ENCODE results near the gene CSAD.
A peak's percentile ranks its signal among the peaks of the same experiment; 100 is the strongest.

CSAD gene, protein sequence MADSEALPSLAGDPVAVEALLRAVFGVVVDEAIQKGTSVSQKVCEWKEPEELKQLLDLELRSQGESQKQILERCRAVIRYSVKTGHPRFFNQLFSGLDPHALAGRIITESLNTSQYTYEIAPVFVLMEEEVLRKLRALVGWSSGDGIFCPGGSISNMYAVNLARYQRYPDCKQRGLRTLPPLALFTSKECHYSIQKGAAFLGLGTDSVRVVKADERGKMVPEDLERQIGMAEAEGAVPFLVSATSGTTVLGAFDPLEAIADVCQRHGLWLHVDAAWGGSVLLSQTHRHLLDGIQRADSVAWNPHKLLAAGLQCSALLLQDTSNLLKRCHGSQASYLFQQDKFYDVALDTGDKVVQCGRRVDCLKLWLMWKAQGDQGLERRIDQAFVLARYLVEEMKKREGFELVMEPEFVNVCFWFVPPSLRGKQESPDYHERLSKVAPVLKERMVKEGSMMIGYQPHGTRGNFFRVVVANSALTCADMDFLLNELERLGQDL

DNA sequence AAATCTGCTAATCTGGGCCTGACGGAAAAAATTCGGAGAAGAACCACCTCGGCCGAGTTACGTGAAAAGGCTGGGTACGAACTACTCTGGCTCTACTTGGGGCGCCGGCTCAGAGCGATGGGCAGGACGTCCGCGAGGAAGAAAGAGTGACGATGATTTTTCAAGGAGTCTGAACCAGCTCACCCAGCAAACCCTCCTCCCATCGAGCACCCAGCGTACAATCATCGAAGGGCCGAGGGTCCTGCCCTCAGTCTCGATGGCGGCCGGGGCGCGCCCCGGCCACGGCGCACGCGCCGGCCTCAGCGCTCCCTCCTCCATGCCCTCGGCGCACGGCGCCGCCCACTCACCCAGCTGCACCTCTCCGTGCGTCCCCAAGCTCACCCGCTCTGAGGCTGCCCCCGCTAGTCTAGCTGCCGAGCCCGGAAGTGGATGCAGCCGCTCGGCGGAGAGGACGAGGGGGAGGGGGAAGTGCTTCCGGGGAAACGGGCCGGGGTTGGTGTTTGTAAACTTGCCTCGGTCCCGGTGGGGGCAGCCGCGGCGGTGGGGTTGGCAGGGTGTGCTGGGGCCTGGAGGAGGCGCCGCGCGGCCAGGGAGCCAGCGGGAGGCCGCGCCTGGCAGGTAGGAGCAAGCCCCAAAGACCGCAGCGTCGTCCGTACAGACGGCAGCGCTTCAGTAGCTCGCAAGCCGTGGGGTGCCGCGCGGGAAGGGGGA, at the start of gene CSAD, which contains the start of gene ZNF740:
Gene CSAD (minus strand): TSS at position 706 of the 711 bp plus-strand sequence. CDS start 7,455 bp downstream, outside the sequence.
Gene ZNF740 (plus strand): TSS at position 503 of the 711 bp plus-strand sequence. CDS start 1,262 bp downstream, outside the sequence.
- DNase-seq (ENCODE audit: low read depth) = peak; percentile 87

DNA sequence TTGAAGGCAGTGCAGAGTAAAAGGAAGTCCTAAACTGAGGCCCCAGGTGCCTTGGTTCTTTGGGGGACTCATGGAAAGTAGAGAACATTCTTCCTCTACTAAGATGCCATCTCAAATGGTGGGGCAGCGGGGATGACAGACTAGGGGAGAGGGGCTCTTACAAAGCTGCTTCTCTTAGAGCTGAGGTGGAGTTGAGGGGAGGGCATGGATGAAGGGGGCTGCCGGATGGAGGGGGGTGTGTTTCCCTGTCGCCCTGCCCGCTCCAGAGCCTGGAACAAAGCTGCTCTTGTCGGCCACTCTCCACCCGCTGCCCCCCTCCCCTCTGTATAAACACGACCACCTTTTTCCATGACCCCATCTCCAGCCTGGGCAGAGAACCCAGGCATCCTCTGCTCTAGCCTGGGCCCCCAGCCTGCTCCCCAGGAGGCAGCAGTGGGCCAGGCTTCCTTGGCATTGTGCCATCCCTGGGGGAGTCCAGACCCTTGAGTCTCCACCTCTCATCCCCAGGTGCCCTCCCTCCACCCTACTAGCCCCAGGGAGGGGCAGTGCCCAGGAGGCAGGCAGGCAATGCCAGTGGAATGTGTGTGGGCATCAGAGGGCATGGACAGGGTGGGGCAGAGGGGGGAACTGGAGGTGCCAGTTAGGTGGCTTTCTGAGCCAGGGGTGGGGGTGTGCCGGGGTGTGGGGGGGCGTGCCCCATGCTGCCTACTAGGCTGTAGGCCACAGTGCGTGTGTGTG, 49.6 kb upstream of the CSAD start:
- no peak for DNase-seq (ENCODE audit: low read depth)

DNA sequence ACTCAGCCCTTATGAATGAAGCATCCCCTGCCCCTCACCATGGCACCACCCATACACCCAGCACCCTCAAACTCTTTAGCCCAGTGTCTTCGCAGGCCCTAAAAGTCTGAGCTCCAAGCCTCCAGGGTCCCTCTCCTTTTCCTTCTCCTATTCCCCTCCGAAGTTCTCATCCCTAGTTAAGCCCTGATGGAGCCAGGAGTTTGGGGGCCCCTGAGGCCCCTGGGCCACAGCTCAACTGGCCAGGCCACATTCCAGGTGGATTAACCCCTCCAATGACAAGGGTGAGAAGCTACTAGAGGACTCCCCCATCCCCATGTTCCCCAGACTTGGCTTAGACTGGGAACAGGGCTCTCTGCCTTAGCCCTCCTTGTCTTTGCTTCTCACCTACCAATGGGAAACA, 48.7 kb upstream of the CSAD start:
- no peak for DNase-seq (ENCODE audit: low read depth)

DNA sequence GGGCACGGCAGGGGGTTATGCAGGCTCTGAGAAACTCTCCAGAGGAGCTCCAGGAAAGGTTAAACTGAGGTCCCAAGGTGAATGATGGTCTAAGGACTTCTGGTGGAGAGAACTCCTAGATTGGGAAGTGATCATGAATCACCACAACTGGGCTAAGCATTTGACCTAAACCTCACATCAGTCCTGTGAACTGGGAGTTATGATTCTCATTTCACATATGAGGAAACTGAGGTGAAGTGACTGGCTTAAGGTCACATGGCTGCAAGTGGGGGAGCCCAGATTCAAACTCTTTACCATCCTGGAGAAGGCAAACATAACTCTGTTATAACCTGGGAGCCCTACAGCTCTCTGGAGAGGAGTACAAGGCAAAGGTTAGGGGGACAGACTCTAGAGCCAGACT, 47.1 kb upstream of the CSAD start:
- no peak for DNase-seq (ENCODE audit: low read depth)

DNA sequence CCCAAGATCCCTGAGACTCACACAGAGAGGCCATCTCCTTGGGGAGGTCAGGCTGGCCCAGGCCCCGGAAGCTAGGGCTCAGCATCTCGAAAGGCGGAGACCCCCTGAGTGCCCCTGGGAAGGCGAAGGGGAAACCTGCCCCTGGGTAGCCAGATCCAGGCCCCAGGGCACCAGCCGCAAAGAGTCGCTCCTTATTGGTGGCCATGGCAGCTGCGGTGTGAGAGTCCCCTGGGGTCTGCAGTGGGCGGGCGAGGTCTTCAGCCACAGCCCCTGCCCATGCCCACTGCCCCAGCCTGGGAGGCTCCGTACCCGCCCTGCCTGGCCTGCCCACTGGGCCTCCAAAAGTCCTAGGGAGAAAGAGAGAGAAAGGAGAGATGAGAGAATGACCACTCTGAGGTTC, 46.6 kb upstream of the CSAD start:
- no peak for DNase-seq (ENCODE audit: low read depth)

DNA sequence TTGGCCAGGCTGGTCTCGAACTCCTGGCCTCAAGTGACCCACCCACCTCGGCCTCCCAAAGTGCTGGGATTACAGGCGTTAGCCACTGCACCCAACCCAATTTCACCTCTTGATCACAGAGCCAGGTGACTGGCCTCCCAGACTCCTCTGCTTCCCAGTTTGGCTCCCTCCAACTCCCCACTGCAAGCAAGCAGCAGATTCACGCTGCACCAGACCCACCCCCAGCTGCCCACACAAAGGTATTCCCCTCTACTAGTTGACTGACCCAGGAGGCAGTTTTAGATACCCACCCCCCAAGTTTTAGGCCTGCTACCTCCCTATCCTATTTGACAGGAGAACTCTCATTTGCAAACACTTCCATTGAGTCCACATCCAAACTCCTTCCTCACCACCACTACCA, 46.1 kb upstream of the CSAD start:
- DNase-seq (ENCODE audit: low read depth) = no peak

DNA sequence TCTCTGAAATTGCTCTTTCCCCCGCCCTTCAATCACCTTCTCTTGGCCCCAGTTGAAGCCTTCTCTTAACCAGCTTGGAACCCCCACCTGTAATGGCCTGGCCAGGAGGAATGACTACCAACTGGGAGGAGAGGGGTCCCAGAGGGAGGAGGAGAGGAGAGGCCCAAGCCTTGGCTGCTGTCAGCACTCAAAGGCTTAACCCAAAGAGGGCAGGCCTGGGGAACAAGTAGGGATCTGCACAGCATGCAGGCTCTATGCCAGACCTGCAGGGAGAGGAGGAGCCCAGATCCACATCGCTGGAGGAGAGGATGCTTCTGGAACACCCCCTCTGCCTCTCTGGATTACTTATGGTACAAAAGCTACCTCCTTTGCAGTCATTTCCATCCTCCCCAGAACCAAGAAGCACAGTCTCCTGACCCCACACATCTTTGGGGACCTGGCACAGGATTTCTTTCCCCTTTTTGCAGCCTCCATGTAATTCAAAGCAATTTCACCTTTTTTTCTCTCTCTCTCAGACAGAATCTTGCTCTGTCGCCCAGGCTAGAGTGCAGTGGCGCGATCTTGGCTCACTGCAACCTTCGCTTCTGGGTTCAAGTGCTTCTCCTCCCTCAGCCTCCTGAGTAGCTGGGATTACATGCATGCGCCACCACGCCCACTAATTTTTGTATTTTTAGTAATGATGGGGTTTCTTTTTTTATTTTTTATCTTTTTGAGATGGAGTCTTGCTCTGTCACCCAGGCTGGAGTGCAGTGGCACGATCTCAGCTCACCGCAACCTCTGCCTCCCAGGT, 45.1 kb upstream of the CSAD start:
- no peak for DNase-seq (ENCODE audit: low read depth)

DNA sequence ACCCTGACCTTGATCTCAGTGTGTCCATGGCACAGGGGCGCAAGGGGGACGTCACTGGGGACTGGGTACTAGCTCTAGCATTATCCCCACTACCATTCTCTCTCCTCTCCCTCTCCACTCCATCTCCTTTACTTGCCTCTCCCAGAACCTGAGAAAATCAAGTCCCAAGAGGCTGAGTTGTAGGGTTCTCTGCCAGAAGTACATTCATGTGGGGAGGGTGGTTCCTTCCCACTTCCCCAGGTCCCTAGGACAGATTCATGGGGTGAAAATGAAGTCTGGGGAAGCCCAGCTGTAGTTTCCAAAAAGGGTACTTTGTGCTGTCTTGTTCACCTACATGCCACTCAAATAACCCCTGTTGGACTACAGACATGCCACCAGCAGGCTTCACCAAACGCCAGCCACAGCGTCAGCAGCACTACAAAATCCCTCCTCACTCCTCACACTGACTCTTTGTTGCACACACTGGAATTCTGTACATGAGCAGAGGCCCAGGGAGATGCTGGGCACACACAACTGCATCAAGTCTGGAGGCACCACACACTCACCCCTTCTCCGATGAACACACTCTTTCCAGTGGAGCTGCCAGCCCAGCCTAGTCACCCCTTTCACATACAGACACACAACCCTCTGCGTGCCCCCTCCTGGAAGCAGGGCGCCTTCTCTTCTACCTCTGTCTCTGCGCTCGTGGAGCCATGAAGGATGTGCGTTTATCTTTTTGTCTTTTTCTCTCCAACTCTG, 44.3 kb upstream of the CSAD start:
- DNase-seq (ENCODE audit: low read depth) = no peak

DNA sequence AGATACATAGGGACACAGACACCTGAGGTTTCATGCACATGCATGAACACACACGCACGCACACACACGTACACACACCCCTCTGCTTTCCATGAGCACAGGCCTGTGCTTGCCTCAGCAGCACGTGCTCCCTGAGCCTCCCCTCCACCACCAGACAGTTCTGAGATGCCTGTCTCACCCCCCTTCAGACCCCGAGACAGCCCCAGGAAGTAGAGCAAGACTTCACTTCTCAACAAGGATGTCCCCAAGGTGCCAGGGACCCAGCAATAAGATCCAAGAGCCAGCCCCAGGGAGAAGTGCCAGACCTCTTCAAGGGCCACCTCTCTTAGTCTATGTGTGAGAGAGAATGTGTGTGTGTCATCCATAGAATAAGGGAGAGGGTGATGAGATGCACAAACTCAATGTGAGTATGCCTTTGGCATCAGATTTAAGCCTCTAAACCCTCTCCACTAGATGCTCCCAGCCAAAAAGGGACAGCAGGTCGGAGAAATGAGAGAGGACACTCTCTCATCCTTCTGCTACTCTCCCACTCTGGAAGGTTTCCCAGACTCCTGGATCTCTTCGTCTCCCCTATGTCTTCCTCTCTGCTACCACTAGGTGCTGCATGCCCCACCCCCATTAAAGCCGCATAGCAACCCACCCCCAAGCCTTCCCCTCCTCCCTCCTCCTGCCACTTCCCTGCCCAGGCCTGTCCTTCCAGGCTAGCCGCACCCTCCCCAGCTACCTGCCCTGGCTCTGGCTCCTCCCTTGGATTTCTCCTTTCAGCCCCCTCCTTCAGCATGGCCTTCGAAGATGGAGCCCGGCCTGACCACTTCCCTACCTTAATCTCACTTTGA, 43.6 kb upstream of the CSAD start:
- no peak for DNase-seq (ENCODE audit: low read depth)

DNA sequence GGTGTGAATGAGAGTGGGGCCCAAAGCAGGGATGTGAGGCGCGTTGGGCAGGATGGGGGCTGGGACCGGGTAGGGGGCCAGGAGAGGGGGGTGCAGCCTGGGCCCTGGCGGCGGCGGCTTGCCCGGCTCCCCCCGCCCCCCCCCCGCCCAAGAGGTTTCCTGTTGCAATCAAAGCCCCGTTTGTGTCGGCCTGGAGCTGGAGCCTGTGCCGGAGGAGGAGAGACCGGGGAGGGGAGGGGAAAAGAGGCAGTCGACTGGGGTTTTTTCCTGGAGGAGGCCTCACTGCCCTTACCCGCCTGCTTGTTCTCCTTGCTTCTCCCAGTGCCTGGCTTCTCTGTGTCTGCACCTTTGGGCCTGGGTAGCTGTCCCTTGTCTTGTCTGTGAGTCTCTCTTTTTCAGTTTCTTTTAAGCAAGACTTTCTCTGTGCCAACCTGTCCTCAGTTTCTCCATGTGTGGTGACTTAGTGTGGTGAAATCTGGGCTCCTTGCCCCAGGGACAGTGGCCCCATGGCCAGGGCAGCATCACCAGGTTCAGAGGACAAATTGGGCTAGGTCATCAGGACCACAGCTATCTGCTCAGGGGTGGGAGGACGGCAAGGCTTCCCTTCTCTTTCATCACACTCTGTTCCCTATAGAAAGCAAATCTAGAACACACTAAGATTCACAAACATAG, 42.8 kb upstream of the CSAD start:
- no peak for DNase-seq (ENCODE audit: low read depth)

DNA sequence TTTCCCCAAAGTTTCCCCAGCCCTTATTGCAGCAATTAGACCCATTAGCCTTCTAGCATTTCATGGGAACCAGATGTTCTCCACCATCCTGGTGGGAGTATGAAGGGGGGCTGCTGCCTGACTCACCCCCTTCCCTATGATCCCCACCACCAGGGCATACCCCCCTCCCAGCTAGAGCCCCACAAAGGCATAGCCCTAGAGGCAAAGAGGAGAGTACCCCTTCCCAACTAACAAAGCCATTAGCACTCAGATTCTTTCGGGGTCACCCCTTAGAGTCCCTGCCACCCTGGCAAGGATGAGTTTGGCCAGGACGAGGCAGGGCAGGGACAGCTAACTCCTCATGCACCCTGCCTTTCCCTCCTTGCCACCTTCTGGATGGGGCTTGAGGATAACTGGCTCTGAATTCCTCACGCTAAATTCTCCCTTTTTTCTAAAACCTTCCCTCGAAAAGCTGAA, 42.1 kb upstream of the CSAD start:
- DNase-seq (ENCODE audit: low read depth) = no peak

DNA sequence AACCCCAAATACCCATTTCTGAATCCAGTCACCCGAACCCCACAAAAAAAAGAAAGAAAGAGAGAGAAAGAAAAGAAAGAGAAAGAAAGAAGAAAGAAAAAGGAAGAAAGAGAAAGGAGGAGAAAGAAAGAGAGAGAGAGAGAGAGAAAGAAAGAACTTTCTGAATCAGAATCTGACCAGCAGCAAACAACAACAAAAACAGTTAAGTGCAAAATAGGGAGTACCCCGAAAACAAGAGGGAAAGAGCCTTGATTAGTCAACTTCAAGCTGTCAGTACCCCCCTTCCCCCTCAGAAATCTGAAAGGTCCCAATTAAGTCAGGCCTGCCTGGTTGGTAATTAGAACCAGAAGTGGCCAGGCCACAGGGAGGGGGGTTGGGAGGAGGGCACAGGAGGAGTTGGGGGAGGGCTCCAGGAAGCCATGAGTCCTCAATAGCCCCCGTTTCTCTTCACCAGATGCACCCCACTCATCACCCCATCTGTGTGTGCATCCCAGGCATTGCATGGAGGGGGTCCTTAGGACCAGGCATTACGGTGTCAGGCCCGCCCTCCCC, 41.5 kb upstream of the CSAD start:
- no peak for DNase-seq (ENCODE audit: low read depth)

DNA sequence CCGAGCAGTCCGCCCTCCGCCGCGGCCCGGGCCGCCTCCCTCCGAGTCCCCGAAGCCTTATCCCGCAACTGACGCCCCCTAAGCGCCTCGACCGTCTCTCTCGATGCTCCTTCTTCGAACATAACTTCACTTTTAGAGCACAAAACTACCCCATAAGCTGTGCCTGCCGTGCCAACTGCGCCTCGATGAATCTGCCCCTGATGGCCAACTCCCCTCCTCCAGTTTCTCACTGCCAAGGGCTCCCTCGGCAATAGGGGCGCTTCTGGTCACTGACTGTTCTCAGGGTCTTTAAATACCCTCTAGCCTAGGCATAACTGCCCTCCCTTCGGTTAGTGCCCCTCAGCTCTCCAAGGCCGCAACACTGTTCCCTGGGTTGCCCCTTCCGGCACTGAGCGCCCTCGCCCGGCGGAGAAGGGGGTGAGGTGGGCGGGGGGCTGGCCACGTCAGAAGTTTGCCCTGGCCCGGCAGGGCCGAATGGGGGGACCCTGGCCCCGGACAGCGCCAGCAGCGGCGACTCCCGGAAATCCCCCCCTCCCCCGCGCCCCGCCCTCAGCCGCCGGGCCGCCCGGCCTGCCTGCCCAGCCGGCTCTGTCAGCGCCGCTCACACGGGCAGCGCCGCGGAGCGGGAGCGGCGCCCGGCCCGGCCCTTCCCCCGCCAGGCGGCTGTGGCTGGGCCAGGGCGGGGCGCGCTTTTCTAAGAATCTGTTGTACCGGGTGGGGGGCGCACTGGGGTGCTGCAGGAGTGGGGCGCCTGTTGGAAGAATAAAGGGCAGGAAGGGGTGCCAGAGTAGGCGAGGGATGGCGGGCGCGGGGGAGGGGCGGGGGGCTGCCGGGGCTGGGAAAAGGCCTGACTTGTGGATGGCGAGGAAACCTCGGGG, 40.7 kb upstream of the CSAD start:
- DNase-seq (ENCODE audit: low read depth) = no peak

DNA sequence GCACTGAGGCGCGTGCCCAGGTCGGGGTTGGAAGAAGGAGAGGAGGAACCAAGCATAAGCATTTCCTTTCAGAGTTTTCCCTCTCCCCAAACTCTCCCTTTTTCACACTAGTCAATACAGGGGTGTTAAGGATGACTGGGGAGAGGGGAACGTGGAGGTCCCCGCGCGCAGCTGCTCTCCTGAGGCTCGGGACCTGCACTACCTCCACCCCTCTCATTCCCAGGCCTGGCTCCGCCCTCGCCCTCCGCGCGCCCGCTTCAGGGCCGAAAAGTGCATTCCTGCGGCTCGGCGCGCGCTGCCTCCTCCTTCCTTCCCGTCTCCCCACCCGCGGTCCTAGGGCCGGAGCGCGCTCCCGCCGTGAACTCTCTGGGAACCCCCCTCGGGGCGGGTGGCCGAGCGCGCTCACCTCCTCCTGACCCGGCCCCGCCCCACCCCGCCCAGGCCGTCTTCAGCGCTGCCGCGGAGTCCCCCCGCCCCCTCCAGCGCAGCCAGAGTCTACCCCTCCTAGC, 40.0 kb upstream of the CSAD start:
- DNase-seq (ENCODE audit: low read depth) = peak; percentile 60

DNA sequence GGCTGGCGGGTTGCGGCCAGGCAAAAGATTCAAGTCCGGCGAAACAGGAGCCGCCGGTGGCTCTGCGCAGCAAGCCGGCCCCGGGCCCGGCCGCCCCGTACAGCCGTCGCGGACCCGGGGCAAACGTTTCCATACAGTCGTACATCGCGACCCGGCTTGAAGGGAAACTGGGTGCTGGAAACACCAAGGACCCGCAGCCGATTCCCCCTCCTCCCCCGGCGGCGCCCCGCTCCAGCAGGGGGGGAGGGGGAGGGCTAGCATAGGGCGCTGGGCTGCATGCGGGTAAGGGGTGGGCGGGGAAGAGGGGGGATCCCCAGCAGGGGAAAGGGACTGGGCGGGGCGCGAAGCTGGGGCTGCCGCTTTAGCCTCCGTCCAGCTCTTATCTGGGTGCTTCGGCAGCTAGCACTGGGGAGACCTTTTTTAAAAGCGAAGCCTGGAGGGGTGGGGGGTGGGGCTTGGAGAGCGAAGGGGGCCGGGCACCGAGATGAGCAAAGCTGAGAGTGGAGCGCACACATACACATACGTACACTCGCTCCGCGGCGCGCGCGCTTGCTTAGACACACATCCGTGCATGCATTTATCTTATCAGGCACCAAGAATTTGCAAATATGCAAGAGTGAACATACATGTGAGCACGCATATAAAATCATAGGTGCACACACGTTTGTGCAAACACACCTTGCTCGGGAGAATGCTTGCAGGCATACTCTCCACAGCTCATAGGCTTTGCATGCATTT, 39.4 kb upstream of the CSAD start:
- DNase-seq (ENCODE audit: low read depth) = no peak

DNA sequence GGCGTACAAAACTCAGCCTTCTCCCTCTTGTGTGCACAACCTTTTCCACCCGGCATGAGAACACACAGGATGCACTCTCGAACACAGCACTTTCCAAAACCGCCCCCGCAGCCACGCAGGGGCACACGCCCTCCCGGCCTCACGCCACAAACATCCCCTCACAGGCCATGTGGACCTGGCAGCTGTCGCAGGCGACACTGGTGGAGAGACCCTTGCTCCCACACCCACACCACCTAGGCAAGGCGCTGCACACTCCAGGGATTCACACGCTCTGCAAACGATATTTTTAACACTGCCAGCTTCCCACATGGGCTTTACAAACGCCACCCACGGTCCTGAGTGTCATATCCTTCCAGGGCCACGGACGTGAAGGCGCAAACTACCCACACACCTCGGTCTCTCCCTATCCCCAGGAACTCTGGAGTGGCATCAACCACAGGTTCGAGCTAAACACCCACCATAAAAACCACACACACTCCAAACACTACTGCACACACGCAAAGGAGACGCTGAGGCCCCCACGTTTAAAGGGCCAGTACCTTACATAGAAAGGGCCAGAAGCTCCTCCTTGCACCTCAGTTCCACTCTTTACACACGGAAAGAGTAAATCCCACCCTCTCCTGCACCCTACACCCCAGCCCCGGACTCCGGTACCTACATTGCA, 38.7 kb upstream of the CSAD start:
- no peak for DNase-seq (ENCODE audit: low read depth)
